ENCODE measurements around the gene LAIR1.
"Not testable (repeated sequence)": the region's sequence is repeated elsewhere in the genome, so short reads cannot be mapped to it uniquely, and the experiment has no call there.

- TF ChIP-seq CTCF (optimal IDR thresholded peaks at IDR 0.05 in 1 of 3, IDR thresholded peaks at IDR 0.05 in 1 of 3, conservative IDR thresholded peaks at IDR 0.05 in 1 of 3; ENCODE audit: extremely low read depth in 1 of 3, insufficient read depth in 2 of 3, low read length in 3 of 3); EZH2 (IDR thresholded peaks at IDR 0.05; ENCODE audit: low read length): not testable (repeated sequence)
These were observed 5.1 kb upstream of the LAIR1 start for GRCh38 chr19:54369688-54370433.
